Activated T-cell treated with anti-CD3 and anti-CD28 coated beads, Interleukin-2, amount 50 U/mL, for 1 hour (primary cell): Measurements from ENCODE around the gene SEZ6.

ENCODE experiments used
- DNase-seq: peaks from one replicate; pipeline ENCODE4 v3.0.0-alpha.2; 2020

SEZ6 gene

DNA sequence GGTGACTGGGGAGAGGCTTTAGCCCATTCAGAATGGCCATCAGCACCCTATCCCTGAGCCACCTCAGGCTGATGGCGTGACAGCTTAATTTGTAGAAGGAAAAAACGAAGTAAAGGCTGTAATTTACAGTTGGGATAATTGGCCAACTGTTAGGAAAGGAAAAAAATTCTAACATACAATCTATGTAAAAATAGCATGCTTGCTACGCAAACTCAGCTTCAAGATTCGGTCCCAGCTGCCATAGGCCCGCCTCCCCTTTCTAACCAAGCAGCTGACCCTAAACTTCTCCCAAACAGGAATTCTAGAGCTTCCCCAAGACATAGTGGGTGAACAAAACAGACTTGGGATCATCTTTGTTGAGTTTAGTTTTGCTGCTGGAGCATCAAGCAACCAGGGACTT is 4.9 kb downstream of the SEZ6 start:
- DNase-seq = no peak

DNA sequence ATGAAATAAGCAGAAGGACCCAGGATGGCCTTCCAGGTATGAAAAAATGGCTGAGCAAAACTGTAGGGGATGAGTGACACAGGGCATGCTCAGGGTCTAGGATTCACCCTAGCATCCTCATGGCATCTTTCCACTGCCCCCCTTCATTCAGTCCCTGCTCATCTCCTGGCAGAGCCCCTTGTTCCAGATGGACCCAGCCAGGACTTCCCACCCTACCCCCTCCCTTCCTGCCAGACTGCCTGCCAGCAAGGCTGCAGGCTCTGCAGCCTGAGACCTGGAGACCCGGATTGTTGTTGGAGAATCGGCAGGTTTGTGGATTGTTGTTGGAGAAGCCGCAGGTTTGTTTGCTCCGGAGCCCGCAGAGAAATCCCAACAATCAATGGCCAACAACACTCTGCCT is 6.6 kb downstream of the SEZ6 start:
- DNase-seq = no peak

- DNase-seq = no peak
Measured at GRCh38 chr17:28997806-28998205, 8.0 kb downstream of the SEZ6 start.

DNA sequence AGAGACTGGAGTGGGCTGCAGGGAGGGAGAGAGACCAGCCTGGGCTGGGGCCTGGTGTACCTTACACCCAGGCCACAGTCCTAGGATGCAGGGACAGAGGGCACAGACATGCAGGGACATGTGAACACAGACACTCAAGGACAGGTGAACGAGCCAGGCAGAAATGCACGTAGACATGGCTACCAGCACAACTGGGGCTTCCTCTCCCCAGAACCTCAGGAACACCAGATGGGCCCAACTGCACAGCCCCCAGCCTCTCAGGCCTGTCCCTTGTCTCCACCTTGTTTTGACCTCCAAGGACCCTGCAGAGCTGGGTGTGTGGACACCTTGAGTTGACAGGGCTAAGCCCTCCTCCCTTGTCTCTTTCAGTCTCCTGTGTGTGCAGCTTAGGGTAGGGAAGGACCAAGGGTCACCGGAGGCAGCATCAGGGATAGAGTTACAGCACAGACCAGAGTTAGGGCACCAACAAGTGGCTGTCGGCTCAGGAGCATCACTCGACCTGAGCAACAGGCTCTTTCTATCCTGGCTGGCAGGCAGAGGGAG is 9.2 kb downstream of the SEZ6 start:
- DNase-seq = no peak

DNA sequence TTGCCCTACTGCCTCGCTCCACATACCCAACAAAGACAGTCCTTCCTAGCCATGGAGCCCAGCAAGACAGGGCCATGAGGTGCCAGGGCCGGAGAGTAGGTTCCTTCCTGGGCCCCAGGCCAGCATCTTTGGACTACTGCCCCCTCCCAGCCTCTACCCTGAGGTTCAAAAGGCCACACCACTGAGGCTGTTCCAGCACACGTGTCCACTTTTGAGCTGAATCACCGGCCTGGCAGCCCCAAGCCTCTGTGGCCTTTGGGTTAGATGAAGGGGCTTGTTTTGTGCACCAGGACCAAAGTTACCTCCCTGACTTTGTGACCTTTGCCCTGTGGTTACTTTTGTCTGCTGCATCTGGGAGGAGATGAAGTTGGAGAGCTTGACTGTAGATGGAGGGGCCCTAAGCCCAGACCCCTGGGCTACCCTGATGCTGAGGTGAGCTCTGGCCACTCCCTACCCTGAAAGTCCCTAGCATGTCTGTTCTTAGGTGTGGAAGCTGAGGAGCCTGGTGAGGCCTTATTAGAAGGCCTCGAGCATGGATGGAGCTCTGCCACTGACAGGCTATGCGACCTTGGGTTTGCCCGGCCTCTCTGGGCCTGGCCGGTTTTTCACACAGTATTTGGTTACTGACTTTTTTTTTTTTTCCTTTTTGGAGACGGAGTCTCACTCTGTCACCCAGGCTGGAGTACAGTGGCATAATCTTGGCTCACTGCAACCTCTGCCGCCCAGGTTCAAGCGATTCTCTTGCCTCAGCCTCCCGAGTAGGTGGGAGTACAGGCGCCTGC is 12.0 kb downstream of the SEZ6 start:
- no peak for DNase-seq

- DNase-seq = no peak
Measured at GRCh38 chr17:28992625-28993600, 12.9 kb downstream of the SEZ6 start.

- DNase-seq = no peak
Measured at GRCh38 chr17:28992185-28992584, 13.6 kb downstream of the SEZ6 start.

- DNase-seq = no peak
Measured at GRCh38 chr17:28991779-28992178, 14.1 kb downstream of the SEZ6 start.

GRCh38 chr17:28989028-28989427 is 16.8 kb downstream of the SEZ6 start:
- no peak for DNase-seq

GRCh38 chr17:28988475-28988874 is 17.4 kb downstream of the SEZ6 start:
- DNase-seq = no peak

GRCh38 chr17:28986714-28987655 is 18.8 kb downstream of the SEZ6 start:
- no peak for DNase-seq

DNA sequence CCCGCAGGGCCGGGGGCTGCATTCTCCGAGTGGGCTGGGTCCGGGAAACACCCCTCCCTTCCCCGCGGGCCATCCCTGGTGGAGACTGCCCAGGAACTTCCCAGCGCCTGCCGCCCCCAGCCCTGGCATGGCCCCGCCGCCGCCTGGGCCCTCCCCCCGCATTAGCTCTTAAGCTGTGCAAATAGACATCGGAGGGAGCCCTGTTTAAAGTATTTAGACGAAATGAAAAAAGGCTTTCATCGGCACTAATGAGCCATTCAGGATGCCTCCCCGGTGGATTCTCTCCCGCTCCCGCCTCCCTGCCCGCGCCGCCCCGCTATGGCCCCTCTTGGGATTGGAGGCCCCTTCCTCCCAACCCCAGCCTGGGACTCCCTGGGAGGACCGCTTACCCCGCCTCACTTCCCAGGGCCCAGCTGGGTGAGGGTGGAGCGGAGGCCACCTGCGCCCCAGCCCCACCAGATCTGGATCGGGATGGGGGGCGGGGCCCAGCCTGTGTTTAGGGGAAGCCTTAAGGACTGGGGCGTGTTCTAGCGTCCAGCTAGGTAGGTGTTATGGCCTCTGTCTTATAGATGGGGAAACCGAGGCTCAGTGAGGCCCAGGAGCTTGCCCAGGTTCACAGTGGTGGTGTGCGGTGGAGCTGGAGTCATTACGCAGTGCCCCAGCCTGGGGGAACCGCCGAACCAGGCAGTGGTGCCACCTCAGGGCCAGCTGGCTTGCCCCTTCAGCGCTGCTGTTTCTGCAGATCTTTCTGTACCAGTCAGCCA is 19.7 kb downstream of the SEZ6 start:
- DNase-seq = no peak

DNA sequence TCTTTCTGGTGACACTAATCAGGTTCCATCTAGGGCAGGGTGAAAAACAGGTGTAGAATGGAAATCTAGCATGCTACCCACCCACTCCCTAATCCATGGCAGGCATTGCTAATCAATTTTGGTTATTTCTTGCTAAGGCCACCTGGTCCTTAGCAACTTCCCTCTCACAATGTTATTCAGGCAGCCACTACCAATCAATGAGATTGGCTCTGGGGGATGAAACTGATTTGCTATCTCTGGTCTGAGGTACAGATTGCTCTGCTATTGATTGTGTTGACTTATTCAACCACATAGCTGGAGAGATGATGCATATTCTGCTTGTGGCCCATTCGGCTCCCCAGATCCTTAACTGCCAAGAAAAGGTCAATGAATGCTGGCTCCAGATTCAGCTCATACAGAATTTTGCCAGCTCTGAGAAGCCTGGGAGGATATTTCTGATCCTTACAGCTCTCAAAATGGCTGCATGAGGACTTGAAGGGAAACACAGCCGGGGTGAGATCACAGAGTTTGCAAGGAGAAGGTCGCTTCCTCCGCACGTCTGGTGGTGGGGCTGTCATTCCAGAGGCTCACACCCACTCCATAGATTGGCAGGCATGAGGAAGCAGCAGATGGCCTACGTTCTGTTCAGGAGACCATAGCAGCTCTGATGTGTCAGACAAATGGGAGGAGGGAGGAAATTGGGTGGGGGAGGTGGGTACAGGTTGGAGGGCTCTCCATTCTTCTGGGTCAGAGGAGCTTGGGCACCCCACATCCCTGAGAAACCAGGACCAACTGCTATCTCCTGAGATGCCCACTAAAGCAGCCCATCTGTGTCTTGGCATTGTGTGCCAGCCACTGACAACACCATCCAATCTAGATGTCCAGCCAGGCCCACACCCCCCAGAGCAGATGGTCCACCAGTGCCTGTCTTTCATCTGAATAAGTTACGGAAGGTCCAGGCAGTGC is 22.3 kb downstream of the SEZ6 start:
- DNase-seq = no peak

GRCh38 chr17:28982131-28982793 is 23.6 kb downstream of the SEZ6 start:
- peak; percentile 48 for DNase-seq

- DNase-seq = no peak
Measured at GRCh38 chr17:28978356-28978964, 27.4 kb downstream of the SEZ6 start.

GRCh38 chr17:28977659-28978355 is 28.0 kb downstream of the SEZ6 start:
- DNase-seq = no peak

GRCh38 chr17:28975646-28976045 is 30.2 kb downstream of the SEZ6 start:
- DNase-seq = no peak

- DNase-seq = no peak
Measured at GRCh38 chr17:28975031-28975430, 30.8 kb downstream of the SEZ6 start.

- no peak for DNase-seq
Measured at GRCh38 chr17:28974451-28974850, 31.4 kb downstream of the SEZ6 start.
